Caco-2 (cell line): ENCODE results near the gene XPNPEP1. TPM values are rescaled to one million over a fixed set of nuclear protein-coding genes. Genes with fewer than 3 reads are reported as not detected.

Source experiments
- Bru-seq: library from RNA; stranded (reverse); fragments of 400-500 nt; gene quantifications from one replicate; lab custom pipeline; 2021; lab: Mats Ljungman, UMichigan
- BruChase-seq, 2 experiments: library from RNA; stranded (reverse); fragments of 400-500 nt; gene quantifications; one replicate each; lab custom pipeline; 2021; lab: Mats Ljungman, UMichigan
- BruUV-seq: library from RNA; stranded (reverse); fragments of 400-500 nt; replicated peaks from 2 replicates; lab custom pipeline; 2021; lab: Mats Ljungman, UMichigan
- CTCF ChIA-PET: fragments of 300-600 bp; sonication (Branson Sonifier 250); formaldehyde crosslinking; loops from one replicate; lab custom pipeline; 2022; ENCODE audit warnings: antibody characterized with exemption; lab: Charles Lee
- POLR2A ChIA-PET: fragments of 300-600 bp; sonication (Branson Sonifier 250); formaldehyde crosslinking; loops from one replicate; lab custom pipeline; 2022; ENCODE audit warnings: antibody characterized with exemption; lab: Charles Lee
- DNase-seq, 2 experiments: peaks; one replicate each; pipeline versions ENCODE4 v3.0.0 to v3.0.0-alpha.2; 2020 to 2022
- H3K27me3 ChIP-seq: replicated peaks from 2 replicates; pipeline ENCODE4 v1.6.0; 2011; ENCODE audit warnings: low read length; ENCODE audit not compliant: control insufficient read depth, insufficient read depth
- H3K36me3 ChIP-seq: 2 replicates; pipeline ENCODE4 v1.5.1; 2011; ENCODE audit warnings: low read length; ENCODE audit not compliant: control insufficient read depth, insufficient read depth
- H3K4me1 ChIP-seq: fragments of 250-450 bp; sonication (Bioruptor Pico); 2 replicates; pipeline ENCODE4 v1.5.1; 2020; ENCODE audit warnings: mild to moderate bottlenecking
- H3K4me3 ChIP-seq: 2 replicates; pipeline ENCODE4 v1.5.1; 2011; ENCODE audit warnings: low read depth, mild to moderate bottlenecking, control low read depth, low read length
- H3K9me3 ChIP-seq: fragments of 250-450 bp; sonication (Bioruptor Pico); 2 replicates; pipeline ENCODE4 v1.5.1; 2020; ENCODE audit warnings: mild to moderate bottlenecking, moderate library complexity
- H3K27ac Mint-ChIP-seq: one replicate; pipeline ENCODE4 v1.8.0; 2022; ENCODE audit warnings: mixed read lengths; ENCODE audit not compliant: unreplicated experiment
- H3K27me3 Mint-ChIP-seq: one replicate; pipeline ENCODE4 v1.8.0; 2022; ENCODE audit warnings: mixed read lengths; ENCODE audit not compliant: insufficient read depth, unreplicated experiment
- H3K36me3 Mint-ChIP-seq: one replicate; pipeline ENCODE4 v1.8.0; 2022; ENCODE audit warnings: mild to moderate bottlenecking, mixed read lengths; ENCODE audit not compliant: insufficient read depth, unreplicated experiment
- H3K4me1 Mint-ChIP-seq: one replicate; pipeline ENCODE4 v1.8.0; 2022; ENCODE audit warnings: low read depth, mixed read lengths; ENCODE audit not compliant: unreplicated experiment
- H3K4me3 Mint-ChIP-seq: one replicate; pipeline ENCODE4 v1.8.0; 2022; ENCODE audit warnings: mild to moderate bottlenecking, moderate library complexity, mixed read lengths; ENCODE audit not compliant: unreplicated experiment
- H3K9me3 Mint-ChIP-seq: one replicate; pipeline ENCODE4 v1.8.0; 2022; ENCODE audit warnings: mixed read lengths; ENCODE audit not compliant: unreplicated experiment
- CTCF ChIP-seq, 2 experiments: fragments of 200-600 bp in 1 of 2; IDR thresholded peaks; 1 replicate in 1 of 2; 2 replicates in 1 of 2; pipeline versions ENCODE4 v1.5.1 to v1.8.0; 2011 to 2022; ENCODE audit warnings: antibody characterized with exemption in 1 of 2, control low read depth in 1 of 2, inconsistent platforms in 1 of 2, low read depth in 1 of 2, low read length in 1 of 2, mild to moderate bottlenecking in 1 of 2, moderate library complexity in 1 of 2; ENCODE audit not compliant: insufficient read depth in 1 of 2, severe bottlenecking in 1 of 2, unreplicated experiment in 1 of 2
- intact Hi-C: fragments of 100-400 bp; cut with micrococcal nuclease; formaldehyde crosslinking; loops from one replicate; pipeline ENCODE4 v1.10.0; 2022; ENCODE audit not compliant: unreplicated experiment
- long read RNA-seq: library from polyadenylated mRNA; stranded (forward); transcript quantifications from one replicate; pipeline ENCODE4 v2.0.0, GENCODE V29; 2022
- total RNA-seq: library from RNA; stranded (reverse); gene quantifications from 2 replicates; pipeline ENCODE4 v1.2.3, GENCODE V29; 2022

Gene XPNPEP1
- 76.6 and 92.4 TPM in 2 replicates for total RNA-seq
- Bru-seq, nascent RNA = percentile 87 among the genes with signal in this experiment
- percentile 84 among the genes with signal in this experiment for BruChase-seq, experiment 1, labeled RNA remaining after a 2-hour chase
- BruChase-seq, experiment 2, labeled RNA remaining after a 6-hour chase = percentile 83 among the genes with signal in this experiment
- long read RNA-seq, transcript XPNPEP1-218 (21 exons, 2,539 nt) = major isoform, 81 of 126 reads
- long read RNA-seq, partial matches to known transcripts = 17 of 126 reads
- long read RNA-seq, other reads (novel, unspliced or antisense) = 28 of 126 reads

GRCh38 chr10:109922976-109923921 is at the start of gene XPNPEP1:
XPNPEP1 (minus strand) TSS chr10:109923511; CDS start chr10:109923433, 78 bp downstream.
- BruUV-seq = no TSS peak
- ChIA-PET POLR2A (interaction anchor here (0.7 to 1.1 kb wide), 3 partner anchors 80 to 154 kb away, joined by 3 to 4 read pairs (median 3); partner anchors contain the start of gene ADD3), CTCF (no interaction called here)

GRCh38 chr10:109972372-109973001 is 49.2 kb upstream of the XPNPEP1 start:
- no TSS peak for BruUV-seq
- Mint-ChIP-seq H3K27me3 (no peaks in the 10 kb centered on the region), H3K4me3 (no peak overlapping the region), H3K9me3 (peaks cover 9% of the 10 kb centered on the region), H3K36me3 (peaks cover 5% of the 10 kb centered on the region), H3K4me1 (peaks cover 42% of the 10 kb centered on the region), H3K27ac (no peak overlapping the region)
- intact Hi-C loops = no loop called here
- no peak for DNase-seq
- Histone ChIP-seq H3K4me3 (no peak overlapping the region), H3K4me1 (peaks cover 57% of the 10 kb centered on the region), H3K27me3 (no peaks in the 10 kb centered on the region), H3K9me3 (no peaks in the 10 kb centered on the region), H3K36me3 (no peaks in the 10 kb centered on the region)
- ChIA-PET POLR2A (no interaction called here), CTCF (no interaction called here)
- no peak for TF ChIP-seq CTCF (IDR thresholded peaks at IDR 0.05; ENCODE audit: insufficient read depth in 1 of 2, low read depth in 1 of 2, low read length in 1 of 2, severe bottlenecking in 1 of 2, unreplicated experiment in 1 of 2)

More at GRCh38 chr10:109922976-109923921, at the start of gene XPNPEP1:
- Histone ChIP-seq H3K27me3 (no peaks in the 10 kb centered on the region), H3K4me1 (peaks cover 34% of the 10 kb centered on the region), H3K9me3 (no peaks in the 10 kb centered on the region), H3K36me3 (peaks cover 5% of the 10 kb centered on the region), H3K4me3 (peak within 1 kb of the TSS; percentile 97)
- no peaks in the 10 kb centered on the region for H3K27me3 Mint-ChIP-seq
- H3K4me3 Mint-ChIP-seq = peak within 1 kb of the TSS; percentile 63
- intact Hi-C loops = loop anchor here (2.0 kb wide), 2 partner anchors 38 to 84 kb away; partner anchors contain the start of gene ADD3
- H3K27ac Mint-ChIP-seq = peak within 1 kb of the TSS; percentile 87
- H3K4me1 Mint-ChIP-seq = peaks cover 35% of the 10 kb centered on the region
- DNase-seq = peak; percentile 87 to 89
- peaks cover 18% of the 10 kb centered on the region for H3K9me3 Mint-ChIP-seq
- no peak for TF ChIP-seq CTCF (IDR thresholded peaks at IDR 0.05; ENCODE audit: insufficient read depth in 1 of 2, low read depth in 1 of 2, low read length in 1 of 2, severe bottlenecking in 1 of 2, unreplicated experiment in 1 of 2)
- peaks cover 18% of the 10 kb centered on the region for H3K36me3 Mint-ChIP-seq
